IMR-90 (cell line): ENCODE data around the gene CNTN5. TPM values are rescaled to one million over a fixed set of nuclear protein-coding genes. Genes with fewer than 3 reads are reported as not detected.

Experiments used
- ATAC-seq: fragments of 200-7000 bp; cut with Tn5 transposase; 2 replicates; pipeline ENCODE4 v1.9.1; 2020; ENCODE audit warnings: low read depth, mild to moderate bottlenecking, moderate library complexity
- BruUV-seq: library from RNA; stranded (reverse); fragments of 400-500 nt; replicated peaks from 2 replicates; lab custom pipeline; 2021; lab: Mats Ljungman, UMichigan
- CTCF ChIA-PET: fragments of 300-600 bp; formaldehyde crosslinking; extraction: SDS; loops from one replicate; lab custom pipeline; 2021; ENCODE audit warnings: antibody characterized with exemption; lab: Yijun Ruan, JAX
- POLR2A ChIA-PET: fragments of 300-600 bp; sonication (Branson Sonifier 250); formaldehyde crosslinking; loops from one replicate; lab custom pipeline; 2022; ENCODE audit warnings: antibody characterized with exemption; ENCODE audit not compliant: unreplicated experiment; lab: Charles Lee
- DNase-seq: peaks from one replicate; pipeline ENCODE4 v3.0.0; 2013
- H2AFZ ChIP-seq: replicated peaks from 2 replicates; pipeline ENCODE3; 2013; ENCODE audit warnings: low read length, mild to moderate bottlenecking; ENCODE audit not compliant: poor library complexity
- H2AK5ac ChIP-seq: 2 replicates; pipeline ENCODE4 v1.6.1; 2013; ENCODE audit warnings: low read depth, low read length, inconsistent platforms
- H2AK9ac ChIP-seq: replicated peaks from 2 replicates; pipeline ENCODE3; 2013; ENCODE audit warnings: mild to moderate bottlenecking, low read depth, low read length, moderate library complexity; ENCODE audit not compliant: poor library complexity
- H2BK120ac ChIP-seq: 2 replicates; pipeline ENCODE4 v1.6.1; 2013; ENCODE audit warnings: low read depth, low read length, inconsistent platforms
- H2BK15ac ChIP-seq: 3 replicates; pipeline ENCODE4 v1.6.1; 2013; ENCODE audit warnings: low read depth, low read length, inconsistent platforms
- H2BK20ac ChIP-seq: 2 replicates; pipeline ENCODE4 v1.6.1; 2013; ENCODE audit warnings: low read depth, mild to moderate bottlenecking, inconsistent platforms, low read length, moderate library complexity
- H2BK5ac ChIP-seq: 2 replicates; pipeline ENCODE4 v1.6.1; 2013; ENCODE audit warnings: mild to moderate bottlenecking, low read depth, low read length, inconsistent platforms; ENCODE audit not compliant: poor library complexity, severe bottlenecking
- H3K14ac ChIP-seq: replicated peaks from 2 replicates; pipeline ENCODE4 v1.6.1; 2013; ENCODE audit warnings: low read depth, low read length, inconsistent platforms
- H3K18ac ChIP-seq: 2 replicates; pipeline ENCODE4 v1.6.1; 2013; ENCODE audit warnings: low read depth, low read length, control low read depth
- H3K23ac ChIP-seq: 2 replicates; pipeline ENCODE4 v1.6.1; 2013; ENCODE audit warnings: low read depth, low read length, inconsistent platforms
- H3K27ac ChIP-seq: 2 replicates; pipeline ENCODE4 v1.5.1; 2013; ENCODE audit warnings: mild to moderate bottlenecking, control low read depth, low read length; ENCODE audit not compliant: insufficient read depth
- H3K27me3 ChIP-seq: 2 replicates; pipeline ENCODE4 v1.6.1; 2013; ENCODE audit warnings: low read length; ENCODE audit not compliant: control insufficient read depth, insufficient read depth
- H3K36me3 ChIP-seq: 2 replicates; pipeline ENCODE4 v1.6.1; 2013; ENCODE audit warnings: low read length, mixed read lengths; ENCODE audit not compliant: control insufficient read depth, insufficient read depth
- H3K4ac ChIP-seq: 2 replicates; pipeline ENCODE4 v1.6.1; 2013; ENCODE audit warnings: low read depth, low read length, inconsistent platforms
- H3K4me1 ChIP-seq: 2 replicates; pipeline ENCODE4 v1.6.1; 2013; ENCODE audit warnings: low read length, mixed read lengths; ENCODE audit not compliant: control insufficient read depth, insufficient read depth
- H3K4me2 ChIP-seq: 2 replicates; pipeline ENCODE4 v1.6.1; 2013; ENCODE audit warnings: low read depth, mild to moderate bottlenecking, control low read depth, low read length, moderate library complexity
- H3K4me3 ChIP-seq: 2 replicates; pipeline ENCODE4 v1.5.1; 2013; ENCODE audit warnings: low read depth, mild to moderate bottlenecking, control low read depth, low read length, moderate library complexity; ENCODE audit not compliant: insufficient read depth
- H3K56ac ChIP-seq: 2 replicates; pipeline ENCODE4 v1.6.1; 2013; ENCODE audit warnings: low read length, inconsistent platforms; ENCODE audit not compliant: insufficient read depth; ENCODE audit errors: extremely low read depth
- H3K79me1 ChIP-seq, 2 experiments: 2 replicates each; pipeline ENCODE4 v1.6.1; 2013; ENCODE audit warnings: low read length in 2 of 2, inconsistent platforms in 1 of 2, low read depth in 1 of 2
- H3K9ac ChIP-seq: 2 replicates; pipeline ENCODE4 v1.6.1; 2013; ENCODE audit warnings: low read depth, low read length, control low read depth
- H3K9me1 ChIP-seq: 2 replicates; pipeline ENCODE4 v1.6.1; 2013; ENCODE audit warnings: low read length, inconsistent platforms; ENCODE audit not compliant: insufficient read depth
- H3K9me3 ChIP-seq: 2 replicates; pipeline ENCODE4 v1.6.1; 2013; ENCODE audit warnings: low read length; ENCODE audit not compliant: control insufficient read depth, insufficient read depth
- H4K20me1 ChIP-seq: 2 replicates; pipeline ENCODE4 v1.6.1; 2013; ENCODE audit warnings: low read length, inconsistent platforms; ENCODE audit not compliant: insufficient read depth
- H4K5ac ChIP-seq: 2 replicates; pipeline ENCODE4 v1.6.1; 2013; ENCODE audit warnings: mild to moderate bottlenecking, low read depth, low read length, control low read depth
- H4K8ac ChIP-seq, 2 experiments: 2 replicates each; pipeline ENCODE4 v1.6.1; 2013; ENCODE audit warnings: low read depth in 2 of 2, low read length in 2 of 2, control low read depth in 1 of 2, inconsistent platforms in 1 of 2
- H4K91ac ChIP-seq: 2 replicates; pipeline ENCODE4 v1.6.1; 2013; ENCODE audit warnings: low read depth, low read length, inconsistent platforms; ENCODE audit not compliant: insufficient read depth
- BHLHE40 ChIP-seq: fragments of 150-350 bp; IDR thresholded peaks from 2 replicates; pipeline ENCODE4 v1.6.1; 2016; ENCODE audit warnings: mild to moderate bottlenecking, low read depth, low read length
- CEBPB ChIP-seq: IDR thresholded peaks from 2 replicates; pipeline ENCODE4 v1.6.1; 2012; ENCODE audit warnings: low read depth, low read length, improper control_type of control experiment
- FOS ChIP-seq: fragments of 150-350 bp; IDR thresholded peaks from 2 replicates; pipeline ENCODE4 v1.6.1; 2016; ENCODE audit warnings: low read depth, low read length
- MAZ ChIP-seq: IDR thresholded peaks from 2 replicates; pipeline ENCODE4 v1.6.1; 2012; ENCODE audit warnings: low read depth, mild to moderate bottlenecking, low read length, improper control_type of control experiment, moderate library complexity, borderline replicate concordance
- MXI1 ChIP-seq: IDR thresholded peaks from 2 replicates; pipeline ENCODE4 v1.6.1; 2012; ENCODE audit warnings: low read depth, mild to moderate bottlenecking, low read length, moderate library complexity, borderline replicate concordance
- NFE2L2 ChIP-seq: fragments of 150-350 bp; IDR thresholded peaks from 2 replicates; pipeline ENCODE4 v1.6.1; 2016; ENCODE audit warnings: low read depth, mild to moderate bottlenecking, low read length
- POLR2A ChIP-seq: IDR thresholded peaks from 2 replicates; pipeline ENCODE4 v1.6.1; 2012; ENCODE audit warnings: mild to moderate bottlenecking, low read depth, low read length
- RCOR1 ChIP-seq: IDR thresholded peaks from 2 replicates; pipeline ENCODE4 v1.6.1; 2012; ENCODE audit warnings: mild to moderate bottlenecking, low read length, improper control_type of control experiment; ENCODE audit not compliant: insufficient replicate concordance
- RFX5 ChIP-seq: IDR thresholded peaks from 2 replicates; pipeline ENCODE4 v1.8.0; 2012; ENCODE audit warnings: low read depth, mild to moderate bottlenecking, low read length, moderate library complexity
- WGBS, 2 experiments: methylation state at CpG; one replicate each; pipeline versions ENCODE4 v1.1.5 to v1.1.7; 2013; ENCODE audit warnings: missing lambda C conversion rate in 2 of 2; ENCODE audit not compliant: insufficient read length in 1 of 2; ENCODE audit errors: extremely low coverage in 2 of 2; 5-methylcytosine and 5-hydroxymethylcytosine counted together
- dilution Hi-C: fragments of 300-500 bp; cut with HindIII; formaldehyde crosslinking; loops from one replicate; pipeline ENCODE4 v1.14.3; 2018; ENCODE audit warnings: low sequenced_read_pairs; ENCODE audit not compliant: unreplicated experiment
- in situ Hi-C: fragments of 300-500 bp; cut with MboI; formaldehyde crosslinking; loops from 3 replicates; pipeline ENCODE4 v1.14.3; 2019; ENCODE audit warnings: low sequenced_read_pairs, inconsistent platforms, mixed read lengths
- intact Hi-C: fragments of 100-400 bp; cut with micrococcal nuclease; formaldehyde crosslinking; loops from 2 replicates; pipeline ENCODE4 v1.10.0; 2022
- polyA plus RNA-seq, 3 experiments: library from polyadenylated mRNA; depleted of rRNA; stranded (reverse); fragments of >200 nt; gene quantifications; 2 replicates each; pipeline ENCODE4 v1.2.3, GENCODE V29; 2012; ENCODE audit warnings: low replicate concordance in 1 of 3
- total RNA-seq: library from RNA; depleted of rRNA; stranded (reverse); fragments of >200 nt; gene quantifications from 2 replicates; pipeline ENCODE4 v1.2.3, GENCODE V29; 2012
- TF ChIP-seq, protein P1 (sequence below): fragments of 150-350 bp; IDR thresholded peaks from 2 replicates; pipeline ENCODE4 v1.6.1; 2016; ENCODE audit warnings: low read depth, mild to moderate bottlenecking, low read length, moderate library complexity, borderline replicate concordance

The CNTN5 gene
- total and polyA plus RNA-seq, 2 of the 4 experiments (the other 2 are of a cell fraction) = not detected

DNA sequence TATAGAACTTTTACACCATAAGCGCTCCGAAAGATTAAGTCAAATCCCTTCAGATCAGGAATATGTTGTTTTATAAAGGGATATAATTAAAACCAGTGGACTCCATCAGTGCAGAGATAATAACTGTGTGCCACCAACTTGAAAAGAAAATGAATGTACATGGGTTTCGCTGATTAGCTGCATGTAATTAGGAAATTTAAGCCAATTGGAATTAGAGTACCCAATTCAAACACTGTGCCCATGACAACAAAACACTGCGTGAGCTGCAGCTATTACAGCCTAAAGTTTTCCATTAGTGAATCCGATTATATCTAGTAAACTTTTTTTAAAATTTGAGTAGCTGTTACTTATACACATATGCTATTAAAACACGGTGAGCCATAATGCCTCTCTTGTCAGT, 1274.0 kb downstream of the CNTN5 start:
- Histone ChIP-seq H3K4me3 (no peak overlapping the region), H2AFZ (no peak overlapping the region), H3K9ac (no peak overlapping the region), H3K36me3 (no peaks in the 10 kb centered on the region), H2BK15ac (no peak overlapping the region), H3K14ac (no peak overlapping the region), H3K9me3 (no peaks in the 10 kb centered on the region), H4K91ac (no peak overlapping the region), H3K4me2 (no peak overlapping the region), H3K27me3 (no peaks in the 10 kb centered on the region), H4K8ac (no peak overlapping the region), H3K23ac (no peak overlapping the region), H3K9me1 (no peaks in the 10 kb centered on the region), H2AK5ac (no peak overlapping the region), H4K20me1 (no peaks in the 10 kb centered on the region), H3K18ac (no peak overlapping the region), H3K79me1 (no peaks in the 10 kb centered on the region), H3K4me1 (no peaks in the 10 kb centered on the region), H3K4ac (no peak overlapping the region), H3K27ac (no peak overlapping the region), H3K56ac (no peak overlapping the region), H2BK5ac (no peak overlapping the region), H2AK9ac (no peak overlapping the region), H4K5ac (no peak overlapping the region), H2BK120ac (no peak overlapping the region), H2BK20ac (no peak overlapping the region)
- in situ Hi-C loops = no loop called here
- ChIA-PET CTCF (interaction anchor here (0.7 kb wide), 1 partner anchor 12 kb away, joined by 3 read pairs; no protein-coding TSS in a partner anchor), POLR2A (no interaction called here)
- intact Hi-C loops = no loop called here
- no CpG with 5 or more reads among the region's 6 CpGs for WGBS, 2 experiments
- no peak for ATAC-seq
- TF ChIP-seq BHLHE40 (no peak), MXI1 (no peak), MAZ (no peak), POLR2A (no peak), NFE2L2 (no peak), FOS (no peak), CEBPB (no peak), RFX5 (no peak), RCOR1 (no peak)
- TF ChIP-seq, protein P1, sequence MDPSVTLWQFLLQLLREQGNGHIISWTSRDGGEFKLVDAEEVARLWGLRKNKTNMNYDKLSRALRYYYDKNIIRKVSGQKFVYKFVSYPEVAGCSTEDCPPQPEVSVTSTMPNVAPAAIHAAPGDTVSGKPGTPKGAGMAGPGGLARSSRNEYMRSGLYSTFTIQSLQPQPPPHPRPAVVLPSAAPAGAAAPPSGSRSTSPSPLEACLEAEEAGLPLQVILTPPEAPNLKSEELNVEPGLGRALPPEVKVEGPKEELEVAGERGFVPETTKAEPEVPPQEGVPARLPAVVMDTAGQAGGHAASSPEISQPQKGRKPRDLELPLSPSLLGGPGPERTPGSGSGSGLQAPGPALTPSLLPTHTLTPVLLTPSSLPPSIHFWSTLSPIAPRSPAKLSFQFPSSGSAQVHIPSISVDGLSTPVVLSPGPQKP = no peak
- dilution Hi-C loops = no loop called here
- no peak for DNase-seq
- BruUV-seq = no TSS peak
